Measurements from ENCODE around the gene ARMS2.

The ARMS2 gene, protein sequence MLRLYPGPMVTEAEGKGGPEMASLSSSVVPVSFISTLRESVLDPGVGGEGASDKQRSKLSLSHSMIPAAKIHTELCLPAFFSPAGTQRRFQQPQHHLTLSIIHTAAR

DNA sequence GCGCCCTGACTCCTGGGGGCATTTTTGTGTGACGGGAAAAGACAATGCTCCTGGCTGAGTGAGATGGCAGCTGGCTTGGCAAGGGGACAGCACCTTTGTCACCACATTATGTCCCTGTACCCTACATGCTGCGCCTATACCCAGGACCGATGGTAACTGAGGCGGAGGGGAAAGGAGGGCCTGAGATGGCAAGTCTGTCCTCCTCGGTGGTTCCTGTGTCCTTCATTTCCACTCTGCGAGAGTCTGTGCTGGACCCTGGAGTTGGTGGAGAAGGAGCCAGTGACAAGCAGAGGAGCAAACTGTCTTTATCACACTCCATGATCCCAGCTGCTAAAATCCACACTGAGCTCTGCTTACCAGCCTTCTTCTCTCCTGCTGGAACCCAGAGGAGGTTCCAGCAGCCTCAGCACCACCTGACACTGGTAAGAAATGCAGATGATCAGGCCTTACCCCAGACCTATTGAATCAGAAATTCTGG lies at the start of gene ARMS2:
TSS of gene ARMS2 (plus strand) at position 51 of the 478 bp plus-strand sequence. CDS start at position 126, 75 bp downstream.
- no peak for DNase-seq

DNA sequence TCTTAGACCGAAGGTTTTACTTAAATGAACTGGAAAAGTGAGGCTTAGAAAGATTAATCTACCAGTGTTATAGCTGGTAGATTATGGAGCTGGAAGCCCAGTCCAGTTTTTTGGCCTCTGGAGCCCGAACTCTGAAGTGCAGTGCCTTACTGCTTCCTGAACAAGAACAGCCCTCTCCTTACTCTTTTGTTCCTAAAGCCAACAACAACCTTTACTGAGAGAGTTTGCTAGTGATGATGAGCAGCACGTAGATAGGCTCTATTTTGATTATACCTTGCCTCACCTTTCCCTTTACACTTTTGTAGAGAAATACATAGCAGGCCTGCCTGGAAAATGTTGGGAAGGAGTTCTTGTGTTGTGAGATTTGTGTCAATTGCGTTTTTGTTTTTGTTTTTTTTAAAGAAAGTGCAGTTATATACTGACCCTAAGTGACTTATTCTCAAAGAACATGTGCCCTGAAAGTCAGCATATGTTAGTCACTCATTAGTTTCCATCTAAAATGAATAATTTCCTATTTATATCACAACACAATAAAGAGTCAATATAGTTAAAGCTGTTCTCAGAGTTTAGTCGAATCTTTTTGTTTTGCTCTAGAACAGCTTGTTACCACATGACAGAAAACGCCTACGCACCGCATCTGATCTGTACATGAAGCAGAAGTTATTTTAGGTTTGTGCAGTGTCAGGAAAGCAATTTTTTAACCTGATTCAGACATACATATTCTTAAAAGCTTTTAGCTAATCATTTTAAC lies 46.9 kb upstream of the ARMS2 start:
- DNase-seq: no peak

DNA sequence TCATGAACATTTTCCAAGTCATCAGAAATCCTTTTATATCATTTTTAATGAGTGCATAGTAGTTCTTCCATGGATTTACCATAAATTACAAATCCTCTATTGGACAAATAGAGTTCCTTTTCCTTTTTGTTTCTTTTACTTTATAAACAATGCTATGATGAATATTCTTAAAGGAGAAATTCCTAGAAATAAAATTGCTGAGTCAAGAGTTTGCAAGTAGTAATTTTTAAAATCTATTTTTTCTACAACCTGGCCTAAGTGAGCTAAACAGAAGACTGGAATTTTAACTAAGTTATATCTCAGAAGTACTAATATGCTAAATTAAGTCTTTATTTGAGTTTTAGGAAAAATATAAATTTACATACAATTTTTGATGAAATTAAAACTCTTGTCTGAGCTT lies 41.1 kb upstream of the ARMS2 start:
- no peak for DNase-seq

DNA sequence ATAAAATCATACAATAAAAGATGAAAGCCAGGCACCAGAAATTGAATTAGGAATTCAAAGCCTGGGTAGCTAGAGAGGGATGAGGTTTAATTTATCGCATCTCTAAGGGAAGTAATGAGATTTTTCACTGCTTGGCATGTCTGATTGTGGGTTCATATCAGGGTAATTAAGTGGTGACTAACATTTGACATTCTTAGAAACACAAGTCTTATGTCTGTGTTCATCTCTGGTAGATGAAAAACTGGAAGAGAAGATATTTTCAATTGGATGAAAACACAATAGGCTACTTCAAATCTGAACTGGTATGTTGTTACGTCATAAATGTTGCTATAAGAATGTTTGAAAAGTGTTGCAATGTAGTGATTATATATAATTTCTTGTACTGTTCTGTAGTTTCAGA lies 36.8 kb upstream of the ARMS2 start:
- DNase-seq: no peak

DNA sequence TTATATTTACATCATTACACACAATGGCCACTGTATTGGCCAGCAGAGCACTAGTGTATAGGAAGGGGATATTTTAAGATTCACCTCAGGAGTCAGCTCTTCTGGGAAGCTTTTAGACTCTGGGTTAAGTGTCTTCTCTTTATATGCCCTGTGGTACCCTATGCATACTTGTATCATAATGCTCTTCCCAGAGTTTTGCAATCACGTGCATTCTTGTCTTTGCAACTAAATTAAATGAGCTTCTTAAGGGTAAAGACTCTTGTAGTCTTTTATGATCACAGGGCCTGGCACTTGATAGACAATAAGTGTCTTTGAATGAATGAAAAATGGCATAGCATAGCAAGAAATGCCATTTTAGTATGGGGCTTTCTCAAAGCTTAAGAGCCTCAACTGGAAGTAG lies 35.4 kb upstream of the ARMS2 start:
- DNase-seq: no peak

DNA sequence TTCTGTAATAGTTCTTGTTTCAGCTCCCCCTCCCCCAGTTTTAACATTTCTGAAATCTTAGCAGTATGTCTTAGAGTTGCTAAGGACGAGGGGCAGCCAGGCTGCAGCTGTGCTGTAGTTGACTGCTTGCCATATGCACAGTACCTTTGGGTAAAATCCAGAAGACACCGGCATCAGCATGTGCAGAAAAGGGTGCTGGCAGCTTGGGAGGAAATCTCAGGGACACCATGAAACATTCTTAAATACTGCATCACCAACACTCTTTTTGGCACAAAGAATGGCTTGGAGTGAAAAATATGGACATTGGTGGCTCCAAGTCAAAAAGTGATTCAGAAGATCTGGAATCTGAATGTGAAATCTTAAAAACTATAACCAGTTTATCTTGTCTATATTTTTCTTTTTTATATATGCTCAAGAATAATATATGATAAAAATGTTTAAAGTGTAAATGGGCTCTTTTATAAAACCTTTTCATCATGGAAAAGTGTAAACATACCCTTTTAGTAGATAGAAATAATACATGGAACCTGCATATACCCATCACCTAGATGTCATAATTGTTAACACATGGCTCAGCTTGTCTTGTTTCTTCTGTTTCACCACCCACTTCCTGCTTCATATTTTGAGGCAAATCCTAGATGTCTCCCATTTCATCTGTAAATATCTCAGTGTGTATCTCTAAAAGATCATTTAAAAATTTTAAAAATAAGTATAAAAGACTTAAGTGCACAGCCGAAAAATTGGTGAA lies 34.4 kb upstream of the ARMS2 start:
- no peak for DNase-seq

DNA sequence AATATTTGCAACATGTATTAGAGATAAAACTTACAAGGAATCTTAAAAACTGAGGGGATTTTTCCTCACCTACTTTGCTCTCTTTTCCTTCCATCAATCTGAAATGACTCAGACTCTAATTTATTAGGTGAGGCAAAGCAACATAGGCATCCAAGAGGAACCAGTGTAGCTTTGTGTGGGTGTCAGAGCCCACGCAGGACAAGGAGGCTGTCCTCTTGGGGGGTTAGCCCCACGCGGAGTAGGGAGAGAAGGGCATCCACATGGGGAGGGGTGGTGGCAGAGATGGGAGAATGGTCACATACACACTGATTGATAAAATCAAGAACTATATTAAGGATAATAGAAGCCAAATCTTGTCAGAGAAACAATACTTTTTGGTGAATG lies 33.8 kb upstream of the ARMS2 start:
- DNase-seq: no peak

DNA sequence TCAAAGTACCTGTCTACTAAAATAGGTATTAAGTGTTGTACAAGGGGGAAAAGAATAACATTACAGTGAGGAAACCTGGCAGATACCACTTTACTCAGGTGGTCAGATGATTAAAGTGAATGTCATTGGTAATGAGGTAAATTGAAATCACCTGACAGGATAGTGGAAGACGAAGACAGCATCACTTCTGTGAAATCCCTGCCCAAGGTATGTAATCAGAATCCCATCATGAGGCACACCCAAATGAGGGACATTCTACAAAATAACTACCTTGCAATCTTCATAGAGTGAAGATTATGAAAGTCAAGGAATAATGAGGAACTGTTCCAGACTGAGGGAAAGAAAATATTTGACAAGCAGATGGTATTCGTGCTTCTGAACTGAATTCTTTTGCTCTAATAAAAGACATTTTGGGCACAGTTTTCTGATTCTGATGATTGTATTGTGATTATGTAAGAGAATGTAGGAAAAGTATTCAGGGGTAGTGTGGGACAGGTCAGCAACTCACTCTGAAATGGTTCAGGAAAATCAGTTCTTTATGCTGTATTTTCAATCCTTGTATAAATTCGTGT lies 33.3 kb upstream of the ARMS2 start:
- no peak for DNase-seq

DNA sequence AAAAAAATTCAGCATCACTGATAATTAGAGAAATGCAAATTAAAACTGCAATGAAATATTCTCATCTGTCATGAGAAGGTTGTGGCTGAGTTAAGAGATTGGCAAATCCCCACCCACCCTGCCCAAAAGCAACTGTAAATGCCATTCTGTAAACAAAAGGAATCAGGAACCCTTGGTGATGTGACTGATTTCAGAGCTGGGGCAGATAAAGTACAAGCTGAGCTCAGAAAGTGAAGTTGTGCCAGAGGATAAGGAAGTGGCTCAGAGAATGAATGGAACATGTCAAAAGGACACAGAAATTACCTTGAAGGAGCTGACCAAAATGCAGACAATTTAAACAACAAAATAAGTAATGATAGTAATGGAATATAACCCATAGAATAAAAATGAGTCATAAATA lies 32.7 kb upstream of the ARMS2 start:
- no peak for DNase-seq

DNA sequence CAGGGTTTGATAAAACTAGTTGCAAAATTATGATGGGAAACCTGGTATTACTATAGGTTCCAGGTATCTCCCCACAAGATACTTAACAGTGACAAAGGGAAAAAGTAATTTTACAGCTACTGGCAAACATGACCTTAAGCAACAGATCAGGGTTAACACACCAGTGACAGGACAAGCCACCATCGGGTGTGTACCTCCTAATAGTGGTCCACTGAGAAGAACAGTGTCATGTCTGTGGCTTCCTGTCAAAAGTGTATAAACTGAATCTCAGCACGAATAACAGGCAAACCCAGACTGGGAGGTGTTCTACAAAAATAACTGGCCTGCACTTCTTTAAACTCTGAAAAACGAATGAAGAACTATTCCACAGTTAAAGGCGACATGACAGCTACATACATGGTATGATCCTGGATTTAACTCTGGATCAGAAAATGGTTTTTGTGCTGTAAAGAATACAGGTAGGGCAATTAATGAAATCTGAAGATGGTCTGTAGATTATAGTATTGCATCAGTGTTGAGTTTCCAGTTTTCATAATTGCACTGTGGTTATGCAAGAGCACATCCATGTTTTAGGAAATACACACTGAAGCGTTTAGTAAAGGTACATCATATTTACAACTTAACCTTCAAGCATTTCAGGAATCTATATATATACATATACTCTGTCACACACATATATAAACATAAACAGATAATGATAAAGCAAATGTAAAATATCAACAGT lies 32.0 kb upstream of the ARMS2 start:
- no peak for DNase-seq

DNA sequence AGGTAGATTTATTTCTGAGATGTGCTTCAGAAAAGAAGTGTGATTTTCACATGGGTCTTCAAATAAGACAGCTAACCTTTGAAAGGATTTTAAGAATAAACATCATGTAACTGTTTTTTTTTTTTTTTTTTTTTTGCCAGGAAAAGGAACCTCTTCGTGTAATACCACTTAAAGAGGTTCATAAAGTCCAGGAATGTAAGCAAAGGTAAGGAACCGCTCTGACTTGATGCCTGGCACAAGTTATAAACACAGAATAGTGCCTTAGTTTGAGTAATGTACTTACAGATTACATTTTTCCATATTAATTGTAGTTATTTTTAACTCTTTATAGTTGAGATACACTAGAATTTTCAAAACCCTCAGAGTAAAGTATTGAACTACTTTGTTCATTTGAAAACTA lies 30.4 kb upstream of the ARMS2 start:
- no peak for DNase-seq

DNA sequence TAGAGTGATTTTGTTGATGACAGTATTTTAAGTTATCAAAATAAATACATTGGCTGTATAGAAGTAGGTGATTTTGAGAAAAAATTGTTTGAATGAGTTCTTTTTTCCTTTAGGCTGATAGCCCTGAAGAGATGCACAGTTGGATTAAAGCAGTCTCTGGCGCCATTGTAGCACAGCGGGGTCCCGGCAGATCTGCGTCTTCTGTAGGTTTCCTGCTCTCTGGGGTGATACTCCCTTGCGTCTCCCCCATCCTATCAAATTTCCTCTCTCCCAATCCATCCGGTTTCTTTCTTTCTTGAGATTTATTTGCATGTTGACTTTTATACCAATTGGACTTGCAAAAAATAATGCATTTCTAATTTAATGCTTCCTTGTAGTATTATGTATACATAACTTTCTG lies 27.6 kb upstream of the ARMS2 start:
- no peak for DNase-seq

DNA sequence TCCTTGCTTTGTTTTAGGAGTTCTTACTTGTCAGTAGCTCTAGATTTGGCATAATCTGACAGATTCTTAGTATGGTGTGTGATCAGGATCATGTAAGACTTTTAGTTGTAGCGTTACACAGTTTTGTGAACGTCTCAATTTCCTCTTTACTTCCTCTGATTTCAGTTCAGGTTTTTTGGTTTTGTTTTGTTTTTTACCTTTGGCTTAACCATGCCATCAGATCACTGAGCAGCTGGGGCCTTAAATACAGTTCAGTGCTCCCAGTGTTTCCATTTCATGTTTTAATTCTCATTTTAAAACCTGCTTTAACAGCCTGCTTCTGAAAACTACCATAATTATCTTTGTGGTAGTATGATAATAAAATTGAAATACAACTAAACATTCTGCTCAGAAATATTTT lies 27.2 kb upstream of the ARMS2 start:
- DNase-seq: no peak

DNA sequence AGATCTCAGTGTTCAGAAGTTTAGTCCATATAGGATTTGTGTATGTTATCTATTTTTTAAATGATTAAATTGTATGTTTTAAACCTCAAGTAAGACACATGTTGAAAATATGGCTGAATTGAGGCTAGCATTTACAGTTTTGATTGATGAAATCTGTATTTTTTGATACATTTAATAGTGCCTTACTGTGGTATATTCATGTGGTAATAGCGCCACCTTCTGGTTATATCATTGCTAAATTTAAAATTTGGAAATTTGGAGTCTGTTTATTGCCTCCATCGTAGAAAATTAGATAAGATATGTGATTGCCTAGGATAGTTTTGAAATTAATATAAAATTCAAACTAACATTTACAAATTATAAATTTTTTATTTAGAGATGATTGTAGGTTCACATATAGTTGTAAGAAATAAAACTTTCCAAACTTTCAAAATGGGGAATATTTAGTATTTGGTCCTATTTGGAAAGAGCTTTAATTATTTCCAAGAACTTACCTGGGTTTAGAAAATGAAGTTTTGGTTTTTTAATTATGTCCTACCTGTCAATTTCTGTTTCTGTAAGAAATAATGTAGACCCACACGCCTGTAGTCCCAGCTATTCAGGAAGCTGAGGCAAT lies 19.1 kb upstream of the ARMS2 start:
- DNase-seq: no peak

DNA sequence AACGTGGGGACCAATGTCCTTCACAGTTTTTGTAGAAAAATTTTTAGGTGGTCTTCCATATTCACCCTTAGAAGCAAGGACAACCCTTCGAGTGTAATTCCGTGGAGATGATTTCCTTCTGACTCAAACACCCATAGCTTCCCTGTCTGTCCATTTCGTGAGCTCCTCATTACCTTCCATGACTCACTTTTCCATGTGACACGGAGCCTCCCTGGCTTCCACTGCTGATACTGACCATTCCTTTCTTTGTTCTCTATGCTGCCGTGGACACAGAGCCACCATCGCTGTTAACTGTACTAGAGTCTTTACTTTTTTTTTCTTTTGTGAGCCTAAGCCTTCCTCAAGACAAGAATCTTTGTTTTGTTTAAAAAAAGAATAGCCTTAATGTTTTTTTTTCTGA lies 12.5 kb upstream of the ARMS2 start:
- DNase-seq: no peak

DNA sequence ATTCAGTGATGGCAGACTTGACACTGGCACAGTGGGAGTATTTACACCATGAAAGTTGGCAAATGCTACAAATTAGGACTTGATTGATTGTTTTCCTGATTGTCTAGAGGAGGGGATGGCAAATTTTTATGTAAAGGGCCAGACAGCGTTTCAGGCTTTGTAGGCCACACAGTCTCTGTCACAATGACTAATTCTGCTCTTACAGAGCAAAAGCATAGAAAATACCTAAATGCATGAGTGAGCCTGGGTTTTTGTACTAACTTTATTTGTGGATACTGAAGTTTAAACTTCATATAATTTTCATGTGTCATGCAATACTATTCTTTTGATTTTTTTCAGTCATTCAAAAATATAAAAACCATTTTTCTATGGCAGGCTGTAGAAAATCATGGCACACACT lies 9.0 kb upstream of the ARMS2 start:
- no peak for DNase-seq

DNA sequence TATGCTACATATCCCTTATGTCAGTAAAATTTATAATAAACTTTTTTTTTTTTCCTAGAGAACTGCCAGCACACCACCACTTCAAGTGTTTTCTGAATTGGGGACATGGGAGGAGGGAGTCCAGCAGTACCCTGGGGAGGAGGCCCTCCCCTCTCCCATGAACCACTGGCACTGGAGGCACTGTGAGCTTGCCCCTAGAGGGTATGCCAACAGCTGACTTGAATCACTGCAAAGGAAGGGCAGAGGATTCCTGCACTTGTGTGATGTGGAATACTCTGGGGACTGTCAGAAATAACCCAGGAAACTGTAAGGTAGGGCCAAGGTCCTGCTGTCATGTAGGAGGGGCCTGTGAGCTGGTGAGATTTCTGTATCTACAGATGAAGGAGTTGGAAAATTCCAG lies 8.5 kb upstream of the ARMS2 start:
- no peak for DNase-seq

DNA sequence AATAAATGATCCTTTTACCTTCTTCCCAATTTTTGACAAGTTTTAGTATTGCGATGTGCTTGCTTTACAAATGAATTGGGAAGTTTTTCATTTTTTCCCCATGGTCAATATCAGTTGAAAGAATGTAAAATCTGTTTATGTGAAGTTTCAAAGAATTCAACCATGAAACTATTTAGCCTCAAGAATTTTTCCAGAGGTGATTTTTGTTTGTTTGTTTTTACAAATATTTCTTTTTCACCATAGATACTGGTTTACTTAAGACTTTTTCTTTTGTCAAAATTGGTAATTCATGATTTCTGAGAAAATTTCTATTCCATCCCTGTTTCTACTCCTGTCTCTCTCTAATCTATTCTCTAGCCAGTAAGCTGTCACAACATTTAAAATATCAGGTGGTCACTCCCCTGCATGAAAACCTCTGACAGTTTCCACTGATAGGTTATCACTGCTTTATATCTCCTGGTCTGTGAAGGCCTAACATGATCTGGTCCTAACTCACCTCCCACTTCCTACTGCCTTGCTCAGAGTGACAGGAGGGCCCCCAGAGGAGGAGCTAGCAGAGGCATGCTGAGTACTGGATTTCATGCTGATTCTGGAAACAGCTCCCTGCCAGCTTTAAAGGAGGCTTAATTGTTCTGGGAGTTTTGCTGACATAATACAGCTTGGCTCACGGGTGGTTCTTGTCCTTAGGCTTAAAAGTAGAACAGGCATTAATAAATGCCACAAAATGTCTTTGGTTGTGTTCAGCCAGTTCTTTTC lies 7.6 kb upstream of the ARMS2 start:
- no peak for DNase-seq

DNA sequence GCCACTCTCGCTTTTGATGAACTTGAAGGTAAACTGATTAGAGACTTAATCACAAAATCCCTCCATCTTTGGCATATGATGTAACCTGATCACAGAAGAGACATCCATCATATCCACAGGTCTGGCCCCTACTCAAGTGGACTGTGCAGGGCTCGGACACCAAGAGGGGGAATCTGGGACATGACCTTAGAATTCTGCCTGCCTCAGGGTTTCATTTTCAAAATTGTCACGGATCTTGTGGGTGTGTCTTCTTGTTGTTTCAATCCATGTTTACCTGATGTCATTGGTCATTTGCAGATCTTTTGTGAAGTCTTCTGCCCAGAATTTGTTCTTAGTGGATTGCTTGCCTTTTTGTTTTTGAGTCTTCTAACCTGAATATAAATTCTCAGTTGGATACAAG lies 5.9 kb upstream of the ARMS2 start:
- DNase-seq: no peak

DNA sequence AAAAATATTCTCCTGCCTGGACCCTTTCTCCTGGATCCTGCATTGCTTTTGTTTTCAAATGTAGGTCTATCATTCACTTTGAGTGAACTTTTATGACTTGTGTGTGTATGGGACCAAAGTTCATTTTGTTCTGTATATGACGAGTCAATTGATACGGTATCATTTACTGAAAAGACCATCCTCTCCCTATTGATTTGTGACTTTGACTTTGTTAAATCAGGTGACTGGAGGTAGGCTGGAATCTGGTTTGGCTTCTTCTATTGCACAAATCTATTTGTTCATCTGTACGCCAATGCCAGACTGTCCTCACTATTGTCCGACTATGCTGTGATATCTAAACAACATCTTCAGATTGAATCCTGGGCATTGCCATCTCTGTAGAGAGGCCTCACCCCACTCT lies 5.3 kb upstream of the ARMS2 start:
- no peak for DNase-seq

DNA sequence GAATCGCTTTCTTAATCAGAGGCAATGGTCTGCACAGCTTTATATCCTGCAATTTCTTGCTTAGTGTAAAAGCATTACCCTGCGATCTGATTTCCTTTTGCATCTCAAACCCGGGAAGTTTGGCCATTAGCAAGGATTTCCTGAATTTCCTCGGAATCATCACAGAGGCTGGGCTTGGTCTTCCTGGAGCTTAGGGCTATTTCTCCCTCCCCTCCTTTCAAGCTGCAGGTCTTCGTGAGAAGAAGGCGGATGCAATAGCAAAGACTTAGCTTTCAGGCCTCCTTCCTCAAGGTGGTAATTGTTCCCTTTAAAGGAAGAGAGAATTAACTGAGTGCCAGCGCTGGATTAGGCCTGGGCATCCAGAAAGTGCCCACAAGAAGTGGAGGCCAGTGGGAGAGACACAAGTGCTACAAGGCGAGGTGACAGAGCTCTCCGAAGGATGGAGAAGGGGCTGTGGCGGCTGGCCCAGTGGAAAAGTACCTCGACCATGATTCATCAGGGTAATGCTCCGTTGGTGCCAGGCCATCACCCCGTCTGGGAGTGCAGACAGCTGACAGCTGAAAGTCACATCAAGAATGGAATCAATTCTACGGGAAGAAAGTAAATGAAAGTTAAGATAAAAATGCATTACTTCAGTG lies 4.0 kb upstream of the ARMS2 start:
- DNase-seq: no peak

DNA sequence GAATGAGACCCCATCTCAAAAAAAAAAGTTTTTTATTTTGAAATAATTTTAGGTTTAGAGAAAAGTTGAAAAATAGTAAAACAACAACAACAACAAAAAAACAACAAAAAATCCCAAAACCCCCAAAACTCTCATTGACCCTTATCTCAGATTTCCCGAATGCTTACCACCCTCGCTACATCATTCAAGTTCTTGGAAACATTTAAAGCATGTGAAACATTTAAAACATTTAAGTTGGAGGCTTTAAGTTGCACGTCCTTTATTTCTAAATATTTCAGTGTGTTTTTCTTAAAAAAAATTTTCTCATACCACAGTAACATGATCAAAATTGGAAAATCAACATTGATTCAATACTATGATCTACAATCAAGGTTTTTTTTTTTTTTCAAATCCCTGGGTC lies 382 bp upstream of the ARMS2 start:
- no peak for DNase-seq

Data from GOT3 (cell line).